ENCODE data around the gene COLQ. TPM values are rescaled to one million over a fixed set of nuclear protein-coding genes. Genes with fewer than 3 reads are reported as not detected.

COLQ gene
- total RNA-seq, 3 donors from 2014 or later: 1.1 to 3.0 (median 1.5) TPM

DNA sequence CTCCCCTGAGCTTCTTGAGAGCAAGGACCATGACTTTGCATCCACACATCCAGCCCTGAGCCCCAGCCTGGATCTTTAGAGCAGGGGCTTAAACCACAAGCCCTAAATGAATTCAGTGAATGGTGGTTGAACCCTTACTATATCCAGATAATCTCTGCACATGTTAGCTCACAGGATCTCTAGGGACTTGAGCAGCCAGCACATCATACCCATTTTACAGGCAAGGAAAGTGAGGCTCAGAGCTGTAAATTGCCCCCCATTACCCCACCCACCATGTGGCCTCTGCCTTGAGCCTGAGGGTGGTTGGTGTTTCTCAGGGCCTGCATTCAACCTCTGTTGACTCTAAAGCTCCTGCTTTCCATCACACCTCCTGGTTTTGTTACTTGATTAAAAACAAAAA lies 66.5 kb downstream of the COLQ start:
- TF ChIP-seq, protein P1, sequence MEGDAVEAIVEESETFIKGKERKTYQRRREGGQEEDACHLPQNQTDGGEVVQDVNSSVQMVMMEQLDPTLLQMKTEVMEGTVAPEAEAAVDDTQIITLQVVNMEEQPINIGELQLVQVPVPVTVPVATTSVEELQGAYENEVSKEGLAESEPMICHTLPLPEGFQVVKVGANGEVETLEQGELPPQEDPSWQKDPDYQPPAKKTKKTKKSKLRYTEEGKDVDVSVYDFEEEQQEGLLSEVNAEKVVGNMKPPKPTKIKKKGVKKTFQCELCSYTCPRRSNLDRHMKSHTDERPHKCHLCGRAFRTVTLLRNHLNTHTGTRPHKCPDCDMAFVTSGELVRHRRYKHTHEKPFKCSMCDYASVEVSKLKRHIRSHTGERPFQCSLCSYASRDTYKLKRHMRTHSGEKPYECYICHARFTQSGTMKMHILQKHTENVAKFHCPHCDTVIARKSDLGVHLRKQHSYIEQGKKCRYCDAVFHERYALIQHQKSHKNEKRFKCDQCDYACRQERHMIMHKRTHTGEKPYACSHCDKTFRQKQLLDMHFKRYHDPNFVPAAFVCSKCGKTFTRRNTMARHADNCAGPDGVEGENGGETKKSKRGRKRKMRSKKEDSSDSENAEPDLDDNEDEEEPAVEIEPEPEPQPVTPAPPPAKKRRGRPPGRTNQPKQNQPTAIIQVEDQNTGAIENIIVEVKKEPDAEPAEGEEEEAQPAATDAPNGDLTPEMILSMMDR (IDR thresholded peaks at IDR 0.05): no peak
- H3K4me1 ChIP-seq (ENCODE audit: low read depth): no peaks in the 10 kb centered on the region
- no peak for ATAC-seq
- no peaks in the 10 kb centered on the region for H3K9me3 ChIP-seq
- H3K4me3 ChIP-seq: no peak overlapping the region
- DNase-seq: no peak
- intact Hi-C loops (cut with DNase I, micrococcal nuclease): no loop called here
- no peaks in the 10 kb centered on the region for H3K36me3 ChIP-seq (ENCODE audit: low read depth)

DNA sequence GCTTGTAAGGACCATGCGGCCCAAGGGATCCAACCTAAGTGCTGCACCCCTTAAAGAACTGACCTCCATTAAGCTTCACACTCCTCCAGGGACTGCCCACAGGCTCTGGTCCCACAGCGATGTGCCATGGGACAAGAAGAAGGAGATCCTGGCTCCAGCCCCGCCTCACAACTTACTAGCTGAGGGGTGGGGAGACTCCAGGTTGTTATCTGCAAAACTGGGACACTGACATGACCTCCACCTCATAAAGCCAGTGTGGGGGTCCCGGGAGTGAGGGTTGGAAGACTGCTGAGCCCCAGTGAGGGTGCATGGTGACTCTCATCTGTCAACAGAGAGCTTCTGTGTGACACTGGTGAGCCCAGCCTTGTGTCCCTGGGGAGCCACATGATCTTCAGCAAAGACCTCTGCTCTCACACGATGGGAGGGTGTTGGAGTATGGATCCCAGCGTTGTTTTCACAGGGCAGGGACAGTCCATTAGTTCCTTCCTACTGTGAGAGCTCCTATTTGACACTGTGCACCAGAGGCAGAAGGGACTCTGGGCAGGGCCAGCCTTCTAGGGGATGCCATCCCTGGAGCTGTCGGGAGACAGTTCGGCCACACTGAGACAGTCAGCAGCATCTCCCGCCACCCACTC lies 67.4 kb downstream of the COLQ start:
- intact Hi-C loops (cut with DNase I, micrococcal nuclease): no loop called here
- no peak for DNase-seq

DNA sequence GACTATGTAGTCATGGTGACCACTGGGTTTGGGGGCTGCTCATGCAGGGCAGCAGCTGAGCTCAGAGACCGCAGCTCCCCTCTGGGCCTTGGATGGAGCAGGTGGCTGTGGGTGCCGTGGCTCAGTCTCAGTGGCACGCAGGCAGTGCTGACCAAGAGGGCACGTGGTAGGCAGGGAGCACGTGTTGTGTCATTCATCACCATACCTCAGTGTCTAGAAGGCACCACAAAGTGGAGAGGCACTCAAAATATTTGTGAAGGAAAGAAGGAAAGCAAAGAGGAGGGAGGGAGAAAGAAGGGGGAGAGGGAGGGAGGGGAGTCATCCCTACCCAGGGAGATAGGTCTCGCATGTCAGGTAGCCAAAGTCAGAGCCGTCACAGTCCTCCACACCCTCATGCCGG lies 68.0 kb downstream of the COLQ start:
- TF ChIP-seq, protein P1 (IDR thresholded peaks at IDR 0.05): no peak
- intact Hi-C loops (cut with DNase I, micrococcal nuclease): no loop called here
- Histone ChIP-seq H3K36me3 (ENCODE audit: low read depth) (no peaks in the 10 kb centered on the region), H3K4me1 (ENCODE audit: low read depth) (no peaks in the 10 kb centered on the region), H3K9me3 (no peaks in the 10 kb centered on the region), H3K4me3 (no peak overlapping the region)
- DNase-seq: no peak
- ATAC-seq: no peak

More for the DNA sequence above, 67.4 kb downstream of the COLQ start:
- TF ChIP-seq, protein P1 (IDR thresholded peaks at IDR 0.05): no peak
- Histone ChIP-seq H3K9me3 (no peaks in the 10 kb centered on the region), H3K4me1 (ENCODE audit: low read depth) (no peaks in the 10 kb centered on the region), H3K4me3 (no peak overlapping the region), H3K36me3 (ENCODE audit: low read depth) (no peaks in the 10 kb centered on the region)
- ATAC-seq: no peak

DNA sequence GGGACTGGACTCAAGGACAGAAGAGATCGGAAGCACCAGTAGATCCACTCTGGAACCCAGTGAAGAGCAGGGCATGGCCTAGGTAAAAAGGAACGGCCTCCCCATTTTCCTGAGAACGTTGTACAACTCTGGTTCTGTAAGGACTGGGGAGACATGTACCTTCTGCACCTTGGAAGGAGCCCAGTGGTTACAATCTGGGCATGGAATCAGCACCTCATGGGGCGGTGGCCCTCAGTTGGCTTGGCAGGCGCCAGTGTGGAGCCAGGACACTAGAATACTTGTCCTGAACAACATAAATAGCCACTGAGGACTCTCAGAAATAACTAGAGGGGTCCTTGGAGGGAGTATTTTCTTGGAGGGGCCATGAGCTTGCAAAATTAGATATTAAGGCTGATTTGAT lies 68.5 kb downstream of the COLQ start:
- no peaks in the 10 kb centered on the region for H3K36me3 ChIP-seq (ENCODE audit: low read depth)
- intact Hi-C loops (cut with DNase I, micrococcal nuclease): no loop called here
- H3K4me3 ChIP-seq: no peak overlapping the region
- no peaks in the 10 kb centered on the region for H3K9me3 ChIP-seq
- no peak for DNase-seq
- H3K4me1 ChIP-seq (ENCODE audit: low read depth): no peaks in the 10 kb centered on the region
- TF ChIP-seq, protein P1 (IDR thresholded peaks at IDR 0.05): no peak
- ATAC-seq: no peak

DNA sequence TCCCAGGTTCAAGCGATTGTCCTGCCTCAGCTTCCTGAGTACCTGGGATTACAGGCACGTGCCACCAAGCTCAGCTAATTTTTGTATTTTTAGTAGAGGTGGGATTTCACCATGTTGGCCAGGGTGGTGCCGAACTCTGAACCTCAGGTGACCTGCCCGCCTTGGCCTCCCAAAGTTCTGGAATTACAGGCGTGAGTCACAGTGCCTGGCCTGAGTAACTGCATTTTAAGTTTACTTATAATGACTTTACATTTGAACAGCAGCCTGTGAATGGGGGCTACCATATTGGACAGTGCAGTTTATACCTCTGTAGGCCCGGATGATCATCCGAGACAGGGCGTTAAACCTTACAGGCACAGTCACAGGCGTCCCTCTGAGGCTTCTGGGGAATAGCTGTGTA lies 69.3 kb downstream of the COLQ start:
- no peaks in the 10 kb centered on the region for H3K9me3 ChIP-seq
- intact Hi-C loops (cut with DNase I, micrococcal nuclease): no loop called here
- no peak for ATAC-seq
- TF ChIP-seq, protein P1 (IDR thresholded peaks at IDR 0.05): no peak
- H3K4me1 ChIP-seq (ENCODE audit: low read depth): no peaks in the 10 kb centered on the region
- no peaks in the 10 kb centered on the region for H3K36me3 ChIP-seq (ENCODE audit: low read depth)
- DNase-seq: no peak
- H3K4me3 ChIP-seq: no peak overlapping the region

All from mucosa of descending colon (tissue), 3 donors.